Measurements from ENCODE around the gene MOXD1. TPM values are rescaled to one million over a fixed set of nuclear protein-coding genes. Genes with fewer than 3 reads are reported as not detected.
"Not testable (repeated sequence)": the region's sequence is repeated elsewhere in the genome, so short reads cannot be mapped to it uniquely, and the experiment has no call there.

The MOXD1 gene
- total RNA-seq, 1 donor from 2014 or later, result 5.5 TPM

GRCh38 chr6:132285004-132285780 lies 116.1 kb downstream of the MOXD1 start:
- no peak for DNase-seq (ENCODE audit: extremely low read depth, low read depth, low spot score)

- no peak for DNase-seq (ENCODE audit: extremely low read depth, low read depth, low spot score)
Measured at GRCh38 chr6:132282696-132283095, 118.6 kb downstream of the MOXD1 start.

- DNase-seq (ENCODE audit: extremely low read depth, low read depth, low spot score), result no peak
Measured at GRCh38 chr6:132280436-132280835, 120.8 kb downstream of the MOXD1 start.

GRCh38 chr6:132279592-132280139 lies 121.6 kb downstream of the MOXD1 start:
- DNase-seq (ENCODE audit: extremely low read depth, low read depth, low spot score), result peak; percentile 75

- DNase-seq (ENCODE audit: extremely low read depth, low read depth, low spot score), result no peak
Measured at GRCh38 chr6:132275066-132275970, 126.0 kb downstream of the MOXD1 start.

GRCh38 chr6:132272776-132273175 lies 128.5 kb downstream of the MOXD1 start:
- DNase-seq (ENCODE audit: extremely low read depth, low read depth, low spot score), result no peak

GRCh38 chr6:132270726-132271402 lies 130.4 kb downstream of the MOXD1 start:
- no peak for DNase-seq (ENCODE audit: extremely low read depth, low read depth, low spot score)

- not testable (repeated sequence) for DNase-seq (ENCODE audit: extremely low read depth, low read depth, low spot score)
Measured at GRCh38 chr6:132268666-132269065, 132.6 kb downstream of the MOXD1 start.

- DNase-seq (ENCODE audit: extremely low read depth, low read depth, low spot score), result no peak
Measured at GRCh38 chr6:132268209-132268608, 133.1 kb downstream of the MOXD1 start.

GRCh38 chr6:132265451-132266097 lies 135.7 kb downstream of the MOXD1 start:
- no peak for DNase-seq (ENCODE audit: extremely low read depth, low read depth, low spot score)

- no peak for DNase-seq (ENCODE audit: extremely low read depth, low read depth, low spot score)
Measured at GRCh38 chr6:132264021-132264500, 137.2 kb downstream of the MOXD1 start.

- DNase-seq (ENCODE audit: extremely low read depth, low read depth, low spot score), result no peak
Measured at GRCh38 chr6:132261354-132261753, 139.9 kb downstream of the MOXD1 start.

GRCh38 chr6:132259070-132259469 lies 142.2 kb downstream of the MOXD1 start:
- no peak for DNase-seq (ENCODE audit: extremely low read depth, low read depth, low spot score)

- no peak for DNase-seq (ENCODE audit: extremely low read depth, low read depth, low spot score)
Measured at GRCh38 chr6:132257561-132257960, 143.7 kb downstream of the MOXD1 start.

- DNase-seq (ENCODE audit: extremely low read depth, low read depth, low spot score), result no peak
Measured at GRCh38 chr6:132256457-132256856, 144.8 kb downstream of the MOXD1 start.

GRCh38 chr6:132253906-132254305 lies 147.4 kb downstream of the MOXD1 start:
- DNase-seq (ENCODE audit: extremely low read depth, low read depth, low spot score), result no peak

GRCh38 chr6:132253211-132253610 lies 148.1 kb downstream of the MOXD1 start:
- DNase-seq (ENCODE audit: extremely low read depth, low read depth, low spot score), result no peak

GRCh38 chr6:132252113-132252512 lies 149.2 kb downstream of the MOXD1 start:
- DNase-seq (ENCODE audit: extremely low read depth, low read depth, low spot score), result no peak

- DNase-seq (ENCODE audit: extremely low read depth, low read depth, low spot score), result no peak
Measured at GRCh38 chr6:132251711-132252110, 149.6 kb downstream of the MOXD1 start.

Measured in glomerular endothelial cell (primary cell).